ENCODE data around the gene SORCS2. TPM values are rescaled to one million over a fixed set of nuclear protein-coding genes. Genes with fewer than 3 reads are reported as not detected.

Gene SORCS2
- total and polyA plus RNA-seq, 2 donors (not counting 1 experiment from before 2014, with no cell fraction given) = not detected

DNA sequence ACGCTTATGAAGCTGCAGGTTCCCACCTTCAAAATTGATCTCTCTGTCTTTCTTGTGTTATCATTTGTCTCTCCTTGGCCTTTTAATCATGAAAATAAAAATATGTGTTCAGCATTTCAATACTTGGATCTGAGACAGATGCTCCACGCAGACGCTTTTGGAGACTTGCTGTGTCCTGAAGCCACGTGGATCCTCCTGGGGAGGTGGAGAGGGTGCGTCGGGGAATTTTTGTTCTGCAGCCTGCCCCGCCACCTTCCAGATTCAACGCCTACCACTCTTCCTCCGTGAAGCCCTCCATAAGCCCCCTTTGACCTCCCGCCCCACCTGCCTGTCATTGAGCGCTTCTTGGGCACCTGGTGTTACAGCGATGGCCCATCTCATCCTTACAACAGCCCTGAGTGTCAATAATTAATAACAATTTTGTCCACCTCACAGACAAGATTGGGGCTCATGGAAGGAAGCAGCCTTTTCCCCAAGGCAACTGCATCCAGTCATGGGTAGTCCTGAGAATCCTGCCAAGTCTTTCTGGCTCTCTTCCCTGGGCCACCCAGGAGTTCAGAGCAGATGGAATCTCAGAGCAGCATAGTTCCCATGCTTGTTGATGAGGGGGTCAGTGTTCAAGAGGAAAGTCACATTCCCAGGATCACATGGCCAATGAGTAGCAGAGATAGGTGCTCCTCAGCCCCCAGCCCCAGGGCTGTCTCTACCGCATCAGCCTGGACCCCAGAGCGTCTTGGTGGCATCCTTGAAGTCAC is 415.0 kb downstream of the SORCS2 start:
- Histone ChIP-seq H3K4me2 (replicated peaks; ENCODE audit: low read depth, low read length, poor library complexity, severe bottlenecking) (no peak overlapping the region), H3K9me3 (ENCODE audit: control extremely low read depth in 1 of 3, control insufficient read depth in 2 of 3, insufficient read depth in 1 of 3, low read length in 2 of 3) (peaks cover 0 to 34% (median 0%) of the 10 kb centered on the region in 3 donors), H3K9ac (ENCODE audit: low read length) (no peak overlapping the region), H3K4me3 (ENCODE audit: control extremely low read depth in 1 of 5, extremely low read depth in 1 of 5, insufficient read depth in 1 of 5, low read depth in 2 of 5, low read length in 4 of 5) (no peak overlapping the region), H2AFZ (ENCODE audit: insufficient read depth, low read depth, low read length, poor library complexity, severe bottlenecking) (no peak overlapping the region), H3K36me3 (replicated peaks in 1 of 2; ENCODE audit: control extremely low read depth in 1 of 2, control insufficient read depth in 1 of 2, extremely low read depth in 1 of 2, insufficient read depth in 2 of 2, low read length in 1 of 2) (no peaks in the 10 kb centered on the region), H4K20me1 (ENCODE audit: control insufficient read depth, insufficient read depth, low read length, poor library complexity, severe bottlenecking) (no peaks in the 10 kb centered on the region), H3K79me2 (ENCODE audit: control insufficient read depth, insufficient read depth, low read length) (no peaks in the 10 kb centered on the region), H3K27me3 (replicated peaks in 1 of 4; ENCODE audit: control extremely low read depth in 1 of 4, control insufficient read depth in 3 of 4, insufficient read depth in 4 of 4, low read length in 3 of 4) (no peaks in the 10 kb centered on the region), H3K4me1 (ENCODE audit: control insufficient read depth in 2 of 2, insufficient read depth in 2 of 2, low read length in 2 of 2) (no peaks in the 10 kb centered on the region), H3K27ac (ENCODE audit: low read length in 2 of 2) (no peak overlapping the region)
- Mint-ChIP-seq H3K27me3 (peaks cover 5% of the 10 kb centered on the region), H3K27ac (no peak overlapping the region), H3K4me1 (no peaks in the 10 kb centered on the region), H3K9me3 (ENCODE audit: insufficient read depth) (peaks cover 3% of the 10 kb centered on the region), H3K4me3 (no peak overlapping the region)
- ATAC-seq (ENCODE audit: low read depth) (no peak), DNase-seq (no peak)
- POLR2A ChIA-PET = no interaction called here
- intact Hi-C loops (cut with micrococcal nuclease) = no loop called here
- CTCF ChIA-PET = no interaction called here
- TF ChIP-seq, protein P1, sequence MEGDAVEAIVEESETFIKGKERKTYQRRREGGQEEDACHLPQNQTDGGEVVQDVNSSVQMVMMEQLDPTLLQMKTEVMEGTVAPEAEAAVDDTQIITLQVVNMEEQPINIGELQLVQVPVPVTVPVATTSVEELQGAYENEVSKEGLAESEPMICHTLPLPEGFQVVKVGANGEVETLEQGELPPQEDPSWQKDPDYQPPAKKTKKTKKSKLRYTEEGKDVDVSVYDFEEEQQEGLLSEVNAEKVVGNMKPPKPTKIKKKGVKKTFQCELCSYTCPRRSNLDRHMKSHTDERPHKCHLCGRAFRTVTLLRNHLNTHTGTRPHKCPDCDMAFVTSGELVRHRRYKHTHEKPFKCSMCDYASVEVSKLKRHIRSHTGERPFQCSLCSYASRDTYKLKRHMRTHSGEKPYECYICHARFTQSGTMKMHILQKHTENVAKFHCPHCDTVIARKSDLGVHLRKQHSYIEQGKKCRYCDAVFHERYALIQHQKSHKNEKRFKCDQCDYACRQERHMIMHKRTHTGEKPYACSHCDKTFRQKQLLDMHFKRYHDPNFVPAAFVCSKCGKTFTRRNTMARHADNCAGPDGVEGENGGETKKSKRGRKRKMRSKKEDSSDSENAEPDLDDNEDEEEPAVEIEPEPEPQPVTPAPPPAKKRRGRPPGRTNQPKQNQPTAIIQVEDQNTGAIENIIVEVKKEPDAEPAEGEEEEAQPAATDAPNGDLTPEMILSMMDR (IDR thresholded peaks at IDR 0.05) = no peak
- no peak for TF ChIP-seq EZH2 (IDR thresholded peaks at IDR 0.05; ENCODE audit: borderline replicate concordance, insufficient read depth, low read depth, low read length, poor library complexity, severe bottlenecking)
- 90% methylated on average over 11 of the region's 14 CpGs for WGBS (ENCODE audit: insufficient coverage)

DNA sequence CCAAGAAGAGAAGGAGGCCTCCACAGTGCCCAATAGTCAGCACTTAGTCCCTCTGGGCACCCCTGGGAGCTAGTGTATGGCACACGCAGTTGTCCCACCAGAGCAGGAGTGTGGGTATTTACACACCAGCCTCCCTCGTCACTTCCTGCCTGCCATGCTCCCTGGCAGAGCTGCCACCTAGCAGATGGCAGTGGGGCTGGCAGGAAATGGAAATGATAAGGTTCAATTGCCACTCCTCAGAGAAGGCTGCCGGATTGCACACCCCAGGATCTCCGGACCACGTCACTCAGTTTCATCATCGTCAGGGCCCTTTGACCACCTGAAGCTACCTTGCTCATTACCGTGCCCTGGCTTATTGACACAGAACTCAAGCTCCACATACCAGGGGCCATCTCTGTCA is 415.7 kb downstream of the SORCS2 start:
- no peak overlapping the region for H3K27ac ChIP-seq (ENCODE audit: low read length in 2 of 2)
- Mint-ChIP-seq H3K27me3 (peaks cover 5% of the 10 kb centered on the region), H3K4me1 (no peaks in the 10 kb centered on the region), H3K27ac (no peak overlapping the region), H3K9me3 (ENCODE audit: insufficient read depth) (peaks cover 3% of the 10 kb centered on the region), H3K4me3 (no peak overlapping the region)
- WGBS (ENCODE audit: insufficient coverage) = 71% methylated on average over 7 of the region's 7 CpGs
- no peaks in the 10 kb centered on the region for H3K36me3 ChIP-seq (replicated peaks in 1 of 2; ENCODE audit: control extremely low read depth in 1 of 2, control insufficient read depth in 1 of 2, extremely low read depth in 1 of 2, insufficient read depth in 2 of 2, low read length in 1 of 2)
- H2AFZ ChIP-seq (ENCODE audit: insufficient read depth, low read depth, low read length, poor library complexity, severe bottlenecking) = no peak overlapping the region
- no peak overlapping the region for H3K9ac ChIP-seq (ENCODE audit: low read length)
- no peaks in the 10 kb centered on the region for H3K27me3 ChIP-seq (replicated peaks in 1 of 4; ENCODE audit: control extremely low read depth in 1 of 4, control insufficient read depth in 3 of 4, insufficient read depth in 4 of 4, low read length in 3 of 4)
- no peaks in the 10 kb centered on the region for H4K20me1 ChIP-seq (ENCODE audit: control insufficient read depth, insufficient read depth, low read length, poor library complexity, severe bottlenecking)
- ChIA-PET CTCF (no interaction called here), POLR2A (no interaction called here)
- DNase-seq = no peak
- H3K4me2 ChIP-seq (replicated peaks; ENCODE audit: low read depth, low read length, poor library complexity, severe bottlenecking) = no peak overlapping the region
- TF ChIP-seq EZH2 (IDR thresholded peaks at IDR 0.05; ENCODE audit: borderline replicate concordance, insufficient read depth, low read depth, low read length, poor library complexity, severe bottlenecking) = no peak
- TF ChIP-seq, protein P1 (IDR thresholded peaks at IDR 0.05) = no peak
- no peak overlapping the region for H3K4me3 ChIP-seq (ENCODE audit: control extremely low read depth in 1 of 5, extremely low read depth in 1 of 5, insufficient read depth in 1 of 5, low read depth in 2 of 5, low read length in 4 of 5)
- no peaks in the 10 kb centered on the region for H3K4me1 ChIP-seq (ENCODE audit: control insufficient read depth in 2 of 2, insufficient read depth in 2 of 2, low read length in 2 of 2)
- peaks cover 0 to 41% (median 0%) of the 10 kb centered on the region in 3 donors for H3K9me3 ChIP-seq (ENCODE audit: control extremely low read depth in 1 of 3, control insufficient read depth in 2 of 3, insufficient read depth in 1 of 3, low read length in 2 of 3)
- H3K79me2 ChIP-seq (ENCODE audit: control insufficient read depth, insufficient read depth, low read length) = no peaks in the 10 kb centered on the region
- intact Hi-C loops (cut with micrococcal nuclease) = no loop called here
- ATAC-seq (ENCODE audit: low read depth) = no peak
